Tibial nerve (tissue), 4 donors: ENCODE measurements around the gene ESRRB.

ENCODE experiments used
- CTCF ChIP-seq, 5 experiments: fragments of 200-600 bp in 3 of 5; fragments of 450-650 bp in 2 of 5; sonication (generic) in 3 of 5; IDR thresholded peaks; one replicate each; pipeline ENCODE4 v1.5.1; 2016 to 2019; ENCODE audit warnings: antibody characterized with exemption in 5 of 5, mild to moderate bottlenecking in 3 of 5, moderate library complexity in 2 of 5
- EP300 ChIP-seq, 2 donors: sonication (generic); formaldehyde crosslinking; IDR thresholded peaks; one replicate each; pipeline ENCODE4 v1.6.1; 2017; ENCODE audit warnings: antibody characterized with exemption in 2 of 2, mild to moderate bottlenecking in 1 of 2

- no peak for TF ChIP-seq CTCF (IDR thresholded peaks at IDR 0.05)
- no peak for TF ChIP-seq EP300 (IDR thresholded peaks at IDR 0.05)
Observed at GRCh38 chr14:76382495-76382832, 6.5 kb downstream of the ESRRB start.
